HG03095 (cell line): Measurements from ENCODE around the gene TRAPPC11.

Source experiments
- ATAC-seq: cut with Tn5 transposase; IDR thresholded peaks from one replicate; pipeline ENCODE4 v1.9.1; 2021; ENCODE audit warnings: moderate library complexity; ENCODE audit not compliant: unreplicated experiment

TRAPPC11 gene

DNA sequence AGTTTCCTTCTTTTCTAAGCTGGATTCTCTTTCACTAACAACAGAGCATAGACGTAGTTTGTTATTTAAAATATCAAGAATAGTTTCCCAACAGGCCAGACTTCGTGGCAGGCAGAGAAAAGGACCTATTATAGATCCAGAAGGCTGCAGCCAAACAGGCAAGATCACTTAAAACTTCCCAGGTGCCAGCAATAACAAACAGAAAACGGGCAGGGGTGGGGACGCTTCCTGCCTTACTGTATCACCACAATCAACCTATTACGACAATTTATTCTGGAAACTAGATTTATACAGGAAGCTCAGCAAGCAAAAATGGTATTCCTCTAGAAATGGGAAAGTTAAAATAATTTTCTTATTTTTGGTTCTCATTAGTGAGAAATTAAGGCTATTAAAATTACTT, 22.2 kb upstream of the TRAPPC11 start:
- no peak for ATAC-seq

DNA sequence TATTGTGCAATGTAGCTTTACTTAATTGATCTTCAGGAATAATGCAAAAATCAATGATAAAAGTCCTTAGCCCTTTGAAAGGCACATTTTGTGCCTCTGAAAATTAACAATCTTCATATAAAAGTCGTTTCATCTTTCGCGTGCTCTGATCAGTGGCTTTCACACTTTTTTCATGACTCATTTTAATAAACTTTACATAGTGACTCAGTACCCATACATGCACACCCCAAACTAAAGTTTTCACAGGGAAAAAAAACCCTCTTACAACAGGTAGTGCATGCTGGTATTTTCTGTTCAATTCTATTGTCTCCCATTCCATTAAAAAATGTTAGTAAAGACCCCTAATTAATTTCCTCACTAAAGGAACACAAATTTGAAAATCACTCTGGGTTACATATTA, 21.6 kb upstream of the TRAPPC11 start:
- no peak for ATAC-seq

DNA sequence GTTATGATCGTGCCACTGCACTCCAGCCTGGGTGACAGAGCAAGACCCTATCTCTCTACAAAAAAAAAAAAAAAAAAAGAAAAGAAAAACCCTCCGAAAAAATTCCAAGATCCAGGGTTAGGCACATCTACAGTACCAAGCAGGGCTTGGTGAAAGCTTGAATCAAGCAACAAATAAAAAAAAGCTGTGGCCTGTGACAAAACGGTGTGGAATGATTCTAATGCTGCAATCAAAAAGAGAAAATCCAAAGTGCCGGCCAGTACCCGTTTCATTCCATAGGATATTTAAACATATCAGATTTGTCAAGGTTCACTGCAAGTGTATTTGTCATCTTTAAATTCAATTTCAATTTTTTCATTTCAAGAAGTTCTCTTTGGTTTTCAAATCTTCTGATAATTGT, 20.7 kb upstream of the TRAPPC11 start:
- no peak for ATAC-seq

DNA sequence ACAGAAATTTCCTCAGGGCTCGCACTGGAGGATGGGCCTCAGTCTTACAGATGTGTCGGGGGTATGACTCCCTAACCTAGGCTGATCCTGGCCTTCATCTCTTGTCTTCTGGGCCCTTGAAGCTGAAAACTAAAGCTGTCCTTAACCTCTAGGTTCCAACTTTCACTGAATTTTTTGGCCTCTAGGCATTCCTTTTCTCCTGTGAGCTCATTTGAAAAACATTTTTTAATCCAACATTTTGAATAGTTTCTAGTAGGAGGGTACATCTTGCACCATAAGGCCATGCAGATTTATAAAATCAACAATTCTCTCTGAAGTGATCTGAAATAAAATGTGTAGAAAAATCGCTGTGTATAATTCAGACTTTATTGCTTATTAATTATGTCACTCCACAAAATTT, 19.8 kb upstream of the TRAPPC11 start:
- no peak for ATAC-seq

DNA sequence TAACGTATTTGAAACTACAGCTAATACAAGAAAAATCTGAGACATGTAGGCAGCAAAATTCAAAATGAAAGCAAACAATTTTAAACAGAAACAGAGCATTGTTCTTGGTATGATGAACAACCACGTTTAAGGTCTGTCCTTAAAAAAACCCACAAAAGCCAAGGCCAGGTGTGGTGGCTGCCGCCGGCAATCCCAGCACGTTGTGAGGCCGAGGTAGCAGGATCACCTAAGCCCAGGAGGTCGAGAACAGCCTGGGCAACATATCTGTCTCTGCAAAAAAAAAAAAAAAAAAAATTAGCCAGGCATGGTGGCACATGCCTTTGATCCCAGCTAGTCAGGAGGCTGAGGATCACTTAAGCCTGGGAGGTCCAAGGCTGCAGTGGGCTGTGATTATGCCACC, 13.8 kb upstream of the TRAPPC11 start:
- ATAC-seq: no peak

DNA sequence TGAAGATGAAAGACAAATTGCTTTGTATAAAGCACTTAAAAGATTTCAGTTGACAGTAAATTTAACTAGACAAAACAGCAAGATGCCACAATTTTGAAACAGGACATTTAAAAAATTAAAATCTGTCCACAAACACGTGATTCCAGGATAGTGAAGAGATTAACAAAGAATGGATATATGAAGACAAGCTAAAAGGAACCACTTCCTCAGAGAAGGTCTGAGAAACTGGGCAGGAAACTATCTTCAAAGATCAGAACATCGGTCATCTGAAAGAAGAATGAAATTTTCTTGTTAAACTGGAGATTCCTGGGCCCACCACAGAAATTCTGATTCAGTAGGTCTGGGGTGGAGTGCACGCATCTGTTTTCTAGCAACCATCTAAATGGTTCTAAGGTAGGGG, 1.5 kb upstream of the TRAPPC11 start:
- ATAC-seq: no peak

DNA sequence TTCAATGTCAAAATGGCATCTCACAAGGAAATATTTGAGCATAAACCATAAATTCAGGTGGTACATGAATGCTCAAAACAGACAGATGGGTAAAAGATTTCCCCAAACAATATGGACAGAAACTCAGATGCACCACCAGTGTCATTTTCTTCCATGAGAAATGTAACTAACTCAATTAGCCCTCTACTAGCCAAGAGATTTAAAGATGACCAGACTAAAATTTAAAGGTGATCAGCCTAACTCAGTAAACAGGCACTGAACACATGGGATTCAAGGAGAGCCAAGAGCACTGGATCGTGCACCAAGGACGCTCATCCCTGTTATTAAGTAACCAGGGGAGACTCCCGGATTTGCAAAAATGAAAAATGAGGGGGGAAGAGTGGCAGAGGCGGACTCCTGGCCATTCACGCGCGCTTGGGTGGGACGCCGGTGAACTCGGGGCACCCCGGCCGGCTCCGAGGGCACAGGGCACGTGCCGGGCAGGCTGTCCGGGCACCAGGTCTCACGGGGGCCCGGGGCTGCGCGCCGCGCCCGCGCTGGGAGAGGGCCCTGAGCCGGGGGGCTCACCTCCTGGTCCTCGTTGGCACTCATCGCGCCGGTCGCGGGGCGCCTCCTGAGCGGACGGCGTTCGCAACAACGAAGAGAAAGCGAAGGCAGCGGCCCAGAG, 598 bp upstream of the TRAPPC11 start:
- ATAC-seq: peak; percentile 20

DNA sequence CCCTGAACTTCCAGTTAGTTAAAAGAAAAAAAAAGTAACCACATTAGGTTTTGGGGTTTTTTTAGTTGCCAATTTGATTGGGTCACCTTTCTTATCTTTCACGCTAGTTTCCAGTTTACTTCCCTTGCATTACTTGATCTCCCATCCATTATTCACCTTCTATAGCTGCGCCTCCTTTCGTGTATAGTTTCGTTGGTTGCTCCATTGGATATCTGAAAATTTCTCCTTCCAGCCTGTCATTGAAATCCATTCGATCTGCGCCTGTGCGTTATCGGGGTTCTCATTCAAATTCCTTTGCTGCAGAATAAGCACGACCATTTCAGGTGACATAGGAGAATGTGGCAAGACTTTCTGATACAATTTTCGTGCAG, 764 bp downstream of the TRAPPC11 start:
- ATAC-seq: no peak

DNA sequence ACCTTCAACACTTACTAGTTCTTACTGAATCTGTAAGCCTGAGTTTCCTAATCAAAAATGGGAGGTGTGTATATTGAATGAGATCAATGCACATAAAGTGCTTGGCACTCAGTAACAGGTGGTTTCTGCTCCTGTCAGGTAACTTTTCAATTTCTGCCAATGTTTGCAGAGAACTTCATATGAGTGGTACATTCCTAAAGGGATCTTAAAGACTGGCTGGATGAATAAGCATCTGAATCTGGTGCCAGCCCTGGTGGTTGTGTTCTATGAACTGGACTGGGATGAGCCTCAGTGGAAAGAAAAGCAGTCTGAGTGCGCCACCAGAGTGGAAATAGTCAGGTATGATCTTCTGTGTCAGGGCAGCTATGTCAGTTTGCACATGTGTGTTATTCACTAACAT, 7.0 kb downstream of the TRAPPC11 start:
- ATAC-seq: no peak

DNA sequence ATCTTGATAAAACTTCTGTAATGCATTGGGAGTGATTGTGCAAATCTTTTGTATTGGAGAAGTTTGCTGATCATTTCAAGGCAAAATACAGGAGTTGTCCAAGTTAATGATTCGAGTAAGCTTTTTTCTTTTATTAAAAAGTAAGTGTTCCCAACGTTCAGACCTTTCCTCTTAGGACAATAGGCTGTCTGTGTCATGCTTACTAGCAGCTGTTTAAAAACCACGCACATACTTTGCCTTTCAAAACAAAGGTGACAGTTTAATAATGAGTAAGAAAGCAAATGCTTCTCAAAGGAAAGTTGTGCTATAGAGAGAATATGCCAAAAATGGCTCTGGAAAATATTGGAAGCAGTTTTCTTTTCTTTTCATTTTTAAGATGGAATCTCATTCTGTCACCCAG, 11.2 kb downstream of the TRAPPC11 start:
- ATAC-seq: no peak

DNA sequence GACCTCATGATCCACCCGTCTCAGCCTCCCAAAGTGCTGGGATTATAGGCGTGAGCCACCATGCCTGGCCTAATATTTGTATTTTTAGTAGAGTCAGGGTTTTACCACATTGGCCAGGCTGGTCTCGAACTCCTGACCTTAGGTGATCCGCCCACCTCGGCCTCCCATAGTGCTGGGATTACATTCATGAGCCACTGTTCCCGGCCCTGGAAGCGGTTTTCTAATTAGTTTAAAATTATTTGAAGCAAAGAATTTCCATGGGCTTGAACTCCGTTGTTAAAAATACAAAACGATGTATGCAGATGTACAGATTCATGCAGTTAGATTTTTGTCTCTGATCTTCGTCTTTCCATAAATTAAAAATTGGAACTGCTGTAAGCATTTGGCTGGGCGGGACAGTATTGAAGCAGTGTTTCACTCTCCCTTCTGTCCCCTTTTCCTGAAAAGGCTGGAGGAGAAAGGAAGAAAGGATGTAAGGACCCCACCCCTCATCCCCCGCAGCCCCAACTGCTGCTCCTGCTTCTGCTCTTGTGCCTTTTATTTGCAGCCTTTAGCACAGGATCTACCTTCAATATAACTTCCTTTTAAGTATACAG, 12.0 kb downstream of the TRAPPC11 start:
- no peak for ATAC-seq

DNA sequence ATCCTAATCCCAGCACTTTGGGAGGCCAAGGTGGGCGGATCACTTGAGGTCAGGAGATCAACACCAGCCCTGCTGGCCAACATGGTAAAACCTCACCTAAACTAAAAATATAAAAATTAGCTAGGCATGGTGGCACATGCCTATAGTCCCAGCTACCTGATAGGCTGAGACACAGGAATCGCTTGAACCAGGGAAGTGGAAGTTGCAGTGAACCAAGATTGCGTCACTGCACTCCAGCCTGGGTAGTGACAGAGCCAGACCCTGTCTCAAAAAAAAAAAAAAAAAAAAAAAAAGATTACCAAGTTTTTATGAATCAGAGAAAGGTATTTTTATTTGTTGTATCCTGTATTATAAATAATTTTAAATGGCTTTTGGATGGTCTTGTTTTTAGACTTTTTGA, 15.1 kb downstream of the TRAPPC11 start:
- ATAC-seq: no peak

DNA sequence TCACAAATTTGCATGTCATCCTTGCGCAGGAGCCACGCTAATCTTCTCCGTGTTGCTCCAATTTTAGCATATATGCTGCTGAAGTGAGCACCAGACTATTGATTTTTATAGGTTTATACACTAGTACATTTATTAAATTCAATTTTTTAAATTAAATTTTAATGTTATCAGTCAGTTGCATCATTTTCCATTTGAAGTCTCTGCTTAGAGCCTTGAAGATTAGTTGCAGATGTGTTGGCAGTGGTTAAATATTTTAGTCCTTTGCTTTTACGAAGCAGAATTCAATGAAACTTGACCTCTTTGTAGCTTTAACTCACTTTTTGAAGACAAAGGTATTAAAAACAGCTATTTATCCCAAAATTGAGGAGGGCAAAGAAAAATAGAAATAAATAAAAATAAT, 16.5 kb downstream of the TRAPPC11 start:
- ATAC-seq: no peak

DNA sequence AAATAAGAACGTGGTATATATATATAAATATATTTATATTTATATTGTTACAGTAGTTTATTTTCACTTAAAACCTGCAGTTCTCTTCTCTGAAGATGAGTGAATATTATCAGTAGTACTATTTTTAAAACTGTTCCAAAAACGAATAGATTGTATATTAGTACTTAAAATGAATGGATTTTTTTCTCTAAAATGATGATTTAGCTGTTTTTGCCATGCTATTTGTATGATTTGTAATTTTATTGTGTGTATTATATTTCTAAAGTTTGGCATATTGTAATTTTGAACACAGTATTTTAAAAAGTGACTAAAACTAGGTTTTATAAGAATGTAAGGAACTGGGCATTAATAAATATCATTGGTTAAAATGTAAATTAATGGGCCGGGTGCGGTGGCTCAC, 22.0 kb downstream of the TRAPPC11 start:
- no peak for ATAC-seq

DNA sequence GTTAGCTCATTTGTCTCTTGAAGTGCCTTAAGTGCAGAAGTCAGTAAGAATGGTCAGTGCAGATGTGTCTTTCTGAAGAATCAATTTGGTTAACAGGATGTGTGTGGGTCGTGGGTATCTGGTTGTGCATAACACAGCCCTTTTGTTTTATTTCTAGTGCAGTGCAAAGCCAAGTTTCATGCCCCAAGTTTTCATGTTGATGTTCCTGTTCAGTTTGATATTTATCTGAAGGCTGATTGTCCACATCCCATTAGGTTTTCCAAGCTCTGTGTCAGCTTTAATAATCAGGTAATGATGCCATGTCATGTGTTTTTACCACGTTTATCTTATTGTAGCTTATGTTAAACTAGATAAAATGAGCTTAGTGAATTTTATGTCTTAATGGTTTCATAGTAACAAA, 27.4 kb downstream of the TRAPPC11 start:
- ATAC-seq: no peak

DNA sequence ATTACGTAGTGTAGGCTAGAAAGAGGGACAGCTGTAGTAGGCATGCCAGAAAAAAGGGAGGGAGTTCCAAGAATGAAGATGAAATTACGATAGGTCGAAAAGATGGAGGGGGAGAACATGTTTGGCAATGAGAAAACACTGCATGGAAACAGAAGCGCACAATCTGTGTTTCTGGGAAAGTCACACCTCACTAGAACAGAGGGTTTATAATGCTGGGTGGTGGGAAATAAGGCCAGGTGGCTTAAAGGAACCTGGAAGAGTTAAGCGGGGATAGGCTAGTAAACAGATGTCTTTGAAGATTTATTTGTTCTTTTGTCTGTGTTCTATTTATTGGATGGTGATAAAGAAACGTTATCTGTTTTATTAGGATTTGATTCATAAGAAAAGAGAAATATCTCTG, 29.1 kb downstream of the TRAPPC11 start:
- ATAC-seq: no peak

DNA sequence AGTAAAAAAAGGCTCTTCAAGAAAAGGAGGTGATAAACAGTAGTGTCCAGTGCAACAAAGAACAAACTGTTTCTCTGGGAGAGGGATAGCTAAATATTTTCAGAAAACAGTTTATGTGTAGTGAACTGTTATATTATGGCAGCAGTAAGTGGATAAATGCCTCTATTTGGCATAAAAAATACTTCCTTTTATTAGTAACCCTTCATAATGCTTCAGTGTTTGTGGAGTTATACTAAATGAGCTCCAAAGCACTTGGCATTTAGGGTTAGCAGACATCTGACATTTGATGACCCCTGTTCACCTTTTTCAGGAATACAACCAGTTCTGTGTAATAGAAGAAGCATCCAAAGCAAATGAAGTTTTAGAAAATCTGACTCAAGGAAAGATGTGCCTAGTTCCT, 31.9 kb downstream of the TRAPPC11 start:
- ATAC-seq: no peak

DNA sequence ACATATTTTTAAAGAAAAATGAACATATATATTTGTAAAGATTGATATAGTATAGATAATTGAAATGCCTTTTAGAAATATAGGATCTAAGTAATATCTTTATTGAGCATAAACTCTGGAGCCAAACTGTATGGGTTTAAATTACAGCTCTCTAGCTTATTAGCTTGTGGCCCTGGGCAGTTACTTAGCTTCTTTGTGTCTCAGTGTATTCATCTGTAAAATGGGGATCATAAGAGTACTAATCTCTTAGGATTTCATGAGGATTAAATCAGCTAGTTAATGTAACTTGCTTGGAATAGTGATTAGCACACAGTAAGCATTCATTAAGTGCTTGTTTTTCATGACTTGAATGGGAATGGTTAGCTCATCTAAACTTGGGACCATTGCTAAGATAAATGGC, 32.8 kb downstream of the TRAPPC11 start:
- ATAC-seq: no peak

DNA sequence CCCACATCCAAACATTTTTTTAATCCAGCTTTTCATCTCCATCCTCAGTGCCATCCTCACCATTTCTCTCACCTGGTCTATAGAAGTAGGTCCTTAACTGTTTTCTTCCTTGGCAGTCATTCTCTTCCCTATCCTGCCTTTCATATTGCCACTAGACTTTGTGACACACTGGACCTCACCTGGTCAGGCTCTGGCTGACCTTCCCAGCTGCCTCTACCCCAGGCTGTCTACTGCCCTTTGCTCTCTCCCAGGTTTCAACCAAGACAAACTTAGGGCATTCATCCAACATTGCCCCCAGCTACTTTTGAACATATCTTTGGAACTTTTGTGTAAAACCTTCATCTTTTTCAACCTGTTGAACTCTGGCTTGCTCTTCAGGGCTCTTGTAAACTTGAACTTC, 39.8 kb downstream of the TRAPPC11 start:
- ATAC-seq: no peak

DNA sequence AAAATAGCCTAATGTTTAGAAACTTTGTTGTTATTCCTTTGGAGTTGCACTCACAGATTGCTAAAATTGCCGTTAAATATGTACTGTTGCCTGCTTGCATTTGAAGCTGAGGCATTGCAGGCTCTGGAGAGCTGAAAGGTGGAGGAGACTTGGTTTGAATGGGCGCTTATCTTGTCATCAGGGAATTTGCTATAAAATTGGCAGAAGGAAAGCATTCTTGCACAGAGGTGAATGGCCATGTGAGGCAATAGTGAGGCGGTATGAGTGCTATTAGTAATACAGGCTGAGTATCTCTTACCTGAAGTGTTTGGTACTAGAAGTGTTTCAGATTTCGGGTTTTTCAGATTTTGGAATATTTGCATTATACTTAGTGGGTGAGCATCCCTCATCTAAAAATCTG, 41.3 kb downstream of the TRAPPC11 start:
- no peak for ATAC-seq

DNA sequence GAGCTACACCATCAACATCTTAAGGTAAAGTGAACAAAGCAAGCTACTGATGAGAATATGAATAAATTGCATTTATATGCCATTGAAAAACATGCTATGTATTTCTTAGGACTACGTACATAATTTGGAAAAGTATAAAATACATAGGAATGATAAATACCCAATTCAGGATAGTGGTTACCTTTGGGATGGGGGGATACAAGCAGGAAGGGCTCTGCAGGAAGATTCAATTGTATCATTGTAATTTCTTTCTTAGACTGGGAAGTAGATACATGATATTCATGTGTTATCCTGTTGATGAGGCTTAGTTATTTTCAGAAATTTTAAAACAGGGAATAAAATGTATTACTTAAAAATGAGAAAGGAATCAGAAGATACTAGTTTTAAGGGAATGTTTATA, 43.4 kb downstream of the TRAPPC11 start:
- no peak for ATAC-seq

DNA sequence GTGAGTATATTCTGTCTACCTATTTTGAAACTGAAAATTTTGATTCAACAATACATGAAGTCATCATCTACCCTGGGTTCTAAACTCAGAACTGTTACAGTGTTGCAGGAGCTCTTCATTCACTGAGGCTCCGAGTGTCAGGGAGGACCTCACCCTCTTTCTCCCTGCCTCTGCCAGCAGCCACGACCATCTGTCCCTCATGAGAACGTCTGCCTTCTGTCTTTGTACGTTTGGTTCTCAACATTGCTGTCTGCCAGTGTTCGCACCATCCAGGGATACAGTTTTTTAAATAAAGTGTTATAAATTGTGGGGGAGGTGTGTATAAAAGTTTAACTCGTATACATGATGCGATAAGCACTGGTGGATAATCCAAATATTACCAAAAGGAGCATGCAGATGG, 55.5 kb downstream of the TRAPPC11 start:
- ATAC-seq: no peak

DNA sequence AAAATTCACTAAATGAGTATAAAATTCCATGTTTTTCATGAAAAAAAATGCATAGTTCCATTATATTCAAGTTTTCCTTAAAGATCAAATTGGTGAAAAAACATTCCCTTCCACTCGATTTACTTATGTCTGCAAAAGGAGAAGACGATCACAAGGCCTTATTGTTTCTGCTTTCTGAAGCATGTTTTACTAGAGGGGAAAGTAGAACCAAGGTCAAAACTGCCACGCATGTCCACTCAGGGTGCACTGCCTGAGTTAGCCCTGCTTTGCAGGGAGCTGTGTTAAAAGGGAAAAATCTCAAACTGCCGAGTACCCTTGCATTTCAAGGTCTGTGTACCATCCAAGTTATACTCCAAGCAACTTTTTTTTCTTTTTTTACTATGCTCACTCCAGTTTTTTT, 57.2 kb downstream of the TRAPPC11 start:
- no peak for ATAC-seq
